HG02852 (cell line): ENCODE results near the gene TUBA1C.
"Not testable (repeated sequence)": the region's sequence is repeated elsewhere in the genome, so short reads cannot be mapped to it uniquely, and the experiment has no call there.

Source experiments
- ATAC-seq: cut with Tn5 transposase; IDR thresholded peaks from one replicate; pipeline ENCODE4 v1.9.1; 2021; ENCODE audit warnings: mild to moderate bottlenecking, moderate library complexity; ENCODE audit not compliant: unreplicated experiment

Gene TUBA1C

GRCh38 chr12:49282740-49283375, 18.0 kb downstream of the TUBA1C start:
- not testable (repeated sequence) for ATAC-seq

- no peak for ATAC-seq
These were observed 18.9 kb downstream of the TUBA1C start for GRCh38 chr12:49283541-49284429.

GRCh38 chr12:49284672-49285071, 19.8 kb downstream of the TUBA1C start:
- ATAC-seq: no peak

GRCh38 chr12:49287876-49288275, 23.0 kb downstream of the TUBA1C start:
- ATAC-seq: no peak

- ATAC-seq: no peak
These were observed 23.6 kb downstream of the TUBA1C start for GRCh38 chr12:49288412-49288853.

- ATAC-seq: no peak
These were observed 24.2 kb downstream of the TUBA1C start for GRCh38 chr12:49288922-49289555.

GRCh38 chr12:49292729-49293055, 27.8 kb downstream of the TUBA1C start:
- no peak for ATAC-seq

GRCh38 chr12:49293056-49293956, 28.4 kb downstream of the TUBA1C start:
- no peak for ATAC-seq

GRCh38 chr12:49294086-49294803, 29.4 kb downstream of the TUBA1C start:
- no peak for ATAC-seq

GRCh38 chr12:49294804-49295081, 29.9 kb downstream of the TUBA1C start:
- ATAC-seq: no peak

GRCh38 chr12:49295082-49295936, 30.4 kb downstream of the TUBA1C start, which contains the start of gene PRPH:
PRPH (plus strand) TSS chr12:49295147; CDS start chr12:49295201, 54 bp downstream.
- no peak for ATAC-seq

GRCh38 chr12:49296034-49296835, 31.4 kb downstream of the TUBA1C start:
- ATAC-seq: no peak

GRCh38 chr12:49296836-49297694, 32.2 kb downstream of the TUBA1C start:
- no peak for ATAC-seq

- no peak for ATAC-seq
These were observed 32.8 kb downstream of the TUBA1C start for GRCh38 chr12:49297695-49298060.

GRCh38 chr12:49298160-49298559, 33.3 kb downstream of the TUBA1C start:
- ATAC-seq: no peak

- no peak for ATAC-seq
These were observed 36.9 kb downstream of the TUBA1C start for GRCh38 chr12:49301760-49302159.

- no peak for ATAC-seq
These were observed 39.3 kb downstream of the TUBA1C start for GRCh38 chr12:49304161-49304560.
